HG03064 (cell line): ENCODE data around the gene C10orf105.

Experiments
- ATAC-seq: cut with Tn5 transposase; IDR thresholded peaks from one replicate; pipeline ENCODE4 v1.9.1; 2021; ENCODE audit warnings: low read depth; ENCODE audit not compliant: unreplicated experiment

C10orf105 gene

GRCh38 chr10:71752391-71753090, 33.0 kb upstream of the C10orf105 start:
- no peak for ATAC-seq

GRCh38 chr10:71751515-71752224, 32.1 kb upstream of the C10orf105 start:
- no peak for ATAC-seq

- ATAC-seq: no peak
Observed at GRCh38 chr10:71750986-71751385, 31.4 kb upstream of the C10orf105 start.

- no peak for ATAC-seq
Observed at GRCh38 chr10:71750124-71750841, 30.7 kb upstream of the C10orf105 start.

GRCh38 chr10:71749396-71749795, 29.8 kb upstream of the C10orf105 start:
- ATAC-seq: no peak

- ATAC-seq: no peak
Observed at GRCh38 chr10:71748671-71749191, 29.2 kb upstream of the C10orf105 start.

- ATAC-seq: peak; percentile 47
Observed at GRCh38 chr10:71747551-71748523, 28.3 kb upstream of the C10orf105 start.

- ATAC-seq: no peak
Observed at GRCh38 chr10:71747039-71747531, 27.5 kb upstream of the C10orf105 start.

- no peak for ATAC-seq
Observed at GRCh38 chr10:71746344-71747037, 26.9 kb upstream of the C10orf105 start.

- ATAC-seq: no peak
Observed at GRCh38 chr10:71745664-71746250, 26.2 kb upstream of the C10orf105 start.

- no peak for ATAC-seq
Observed at GRCh38 chr10:71744897-71745663, 25.5 kb upstream of the C10orf105 start.

GRCh38 chr10:71743866-71744265, 24.3 kb upstream of the C10orf105 start:
- ATAC-seq: no peak

GRCh38 chr10:71743089-71743838, 23.7 kb upstream of the C10orf105 start:
- ATAC-seq: no peak

GRCh38 chr10:71742301-71743088, 22.9 kb upstream of the C10orf105 start:
- no peak for ATAC-seq

- no peak for ATAC-seq
Observed at GRCh38 chr10:71741671-71742070, 22.1 kb upstream of the C10orf105 start.

GRCh38 chr10:71741029-71741428, 21.5 kb upstream of the C10orf105 start:
- no peak for ATAC-seq
